ENCODE measurements around the gene BCL2.

BCL2 gene

GRCh38 chr18:63182310-63182772 is 137.2 kb downstream of the BCL2 start:
- DNase-seq (ENCODE audit: low read depth, low spot score), result no peak

DNA sequence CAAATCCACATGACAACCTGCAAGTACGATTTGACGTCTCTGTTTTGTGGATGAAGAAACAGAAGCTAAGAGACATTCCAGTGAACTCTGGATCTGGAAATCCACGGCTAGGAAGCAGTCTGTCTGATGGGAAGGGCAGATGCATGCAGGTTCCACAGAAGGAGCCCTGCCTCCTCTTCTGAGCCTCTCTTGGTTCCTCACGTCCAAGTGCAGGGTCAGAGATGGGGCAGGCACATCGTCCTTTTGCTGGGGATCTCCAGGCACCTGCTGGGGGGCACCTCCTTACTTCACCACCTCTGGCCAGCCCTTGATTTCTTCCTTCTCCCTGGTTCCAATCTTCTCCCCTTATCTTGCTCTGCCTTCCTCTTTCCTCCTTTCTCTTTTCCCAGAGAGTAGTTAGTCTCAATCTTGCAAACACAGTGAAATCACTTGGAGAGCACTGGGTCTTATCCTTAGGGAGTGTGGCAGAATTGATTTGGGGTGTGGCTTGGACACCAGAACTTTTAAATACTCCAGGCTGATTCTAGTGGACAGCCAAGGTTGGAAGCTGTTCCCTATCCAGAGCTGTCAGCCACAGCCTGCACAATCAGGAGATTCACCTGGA is 137.8 kb downstream of the BCL2 start:
- no peak for DNase-seq (ENCODE audit: low read depth, low spot score)

DNA sequence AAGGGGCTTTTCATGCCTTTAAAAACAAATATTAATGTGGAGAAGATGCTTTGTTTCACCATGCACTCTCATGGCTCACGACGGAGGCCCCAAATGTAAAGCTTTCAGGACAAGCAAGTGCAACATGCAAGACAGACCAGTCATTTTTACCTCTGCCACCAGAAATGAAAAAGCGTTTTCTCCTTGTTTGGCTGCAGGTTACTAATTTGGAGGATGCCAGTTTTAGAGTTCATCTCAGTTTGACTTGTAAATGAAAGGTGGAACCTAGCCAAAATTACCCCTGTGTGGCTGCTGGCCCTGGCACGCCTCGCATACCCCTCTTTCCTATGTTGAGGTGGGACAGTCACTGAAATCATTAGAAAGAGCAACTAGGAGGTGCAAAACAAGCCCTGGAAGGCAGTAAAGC is 138.6 kb downstream of the BCL2 start:
- DNase-seq (ENCODE audit: low read depth, low spot score), result no peak

DNA sequence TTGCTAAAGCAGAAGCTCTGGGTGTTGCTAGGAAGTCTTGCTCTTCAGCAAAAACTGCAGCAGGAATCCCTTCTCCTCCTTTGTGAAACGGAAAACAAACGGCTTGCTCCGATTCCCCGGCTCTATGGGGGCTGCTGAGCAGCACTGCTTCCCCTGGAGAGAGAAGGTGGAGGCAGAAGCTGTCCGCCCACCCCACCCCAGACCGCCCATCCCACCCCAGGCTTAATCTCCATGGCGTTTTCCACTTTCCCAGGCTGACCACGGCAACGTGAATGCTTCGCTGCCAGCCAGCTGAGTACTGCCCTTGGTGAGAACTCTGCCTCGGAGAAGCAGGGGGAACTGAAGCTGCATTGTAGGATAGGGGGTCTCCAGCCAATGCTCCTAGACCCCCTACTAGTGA is 139.2 kb downstream of the BCL2 start:
- no peak for DNase-seq (ENCODE audit: low read depth, low spot score)

- DNase-seq (ENCODE audit: low read depth, low spot score), result no peak
Observed at GRCh38 chr18:63179422-63179821, 140.1 kb downstream of the BCL2 start.

DNA sequence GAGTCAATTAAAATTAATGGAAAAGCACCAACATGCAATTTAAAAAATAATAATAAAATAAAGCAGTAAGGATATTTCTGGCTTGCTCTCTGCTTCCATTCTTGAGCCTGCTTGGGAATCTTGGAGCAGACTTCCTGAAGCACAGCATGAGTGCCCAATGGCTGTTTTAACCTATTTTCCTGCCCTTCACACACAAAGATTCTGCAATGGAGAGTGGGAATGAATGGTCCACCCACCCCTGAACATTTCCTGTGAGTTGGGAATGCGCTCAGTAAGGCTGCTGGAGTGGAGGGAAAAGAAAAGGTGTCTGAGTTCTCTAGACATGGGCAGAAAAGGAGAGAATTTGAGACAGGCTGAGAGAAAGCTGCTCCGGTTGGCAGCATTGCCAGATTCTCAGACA is 140.6 kb downstream of the BCL2 start:
- no peak for DNase-seq (ENCODE audit: low read depth, low spot score)

- DNase-seq (ENCODE audit: low read depth, low spot score), result no peak
Observed at GRCh38 chr18:63177919-63178821, 141.4 kb downstream of the BCL2 start.

DNA sequence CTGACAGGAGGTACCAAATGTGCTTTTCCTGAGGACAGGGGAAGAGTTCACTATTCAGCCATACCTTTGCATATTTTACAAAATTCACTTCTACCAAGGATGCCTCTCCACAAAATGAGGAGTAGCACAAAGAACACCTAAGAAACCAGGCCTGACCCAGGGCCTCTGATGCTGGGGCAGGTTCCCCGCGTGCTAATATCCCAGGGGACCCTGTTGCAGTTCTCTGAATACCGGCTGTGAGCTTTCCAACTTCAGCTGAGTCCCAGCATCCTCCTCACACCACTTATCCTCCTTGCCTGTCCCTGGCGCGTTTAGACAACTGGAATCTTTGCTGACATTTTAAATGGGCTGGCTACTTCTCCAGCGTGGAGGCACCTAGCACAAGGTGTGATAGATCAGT is 142.3 kb downstream of the BCL2 start:
- DNase-seq (ENCODE audit: low read depth, low spot score), result no peak

GRCh38 chr18:63175264-63175663 is 144.3 kb downstream of the BCL2 start:
- DNase-seq (ENCODE audit: low read depth, low spot score), result no peak

GRCh38 chr18:63173983-63174382 is 145.6 kb downstream of the BCL2 start:
- DNase-seq (ENCODE audit: low read depth, low spot score), result no peak

DNA sequence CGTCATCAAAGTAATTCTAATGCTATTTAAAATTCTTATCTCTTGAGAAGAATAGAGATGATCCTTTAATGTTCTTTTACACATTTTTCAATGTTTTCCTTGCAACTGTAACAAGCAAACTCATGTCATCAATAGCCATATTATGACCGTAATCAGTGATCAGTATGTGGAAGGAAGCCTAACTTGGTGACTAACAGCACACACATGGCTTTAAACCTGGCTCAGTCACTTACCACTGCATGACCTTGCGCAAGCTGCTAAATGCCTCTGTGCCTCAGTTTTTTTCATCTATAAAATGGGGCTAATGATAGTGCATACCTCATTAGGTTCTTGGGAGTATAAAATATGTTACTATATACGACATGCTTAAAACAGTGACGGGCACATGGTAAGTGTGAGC is 149.7 kb downstream of the BCL2 start:
- DNase-seq (ENCODE audit: low read depth, low spot score), result no peak

GRCh38 chr18:63168287-63168686 is 151.3 kb downstream of the BCL2 start:
- no peak for DNase-seq (ENCODE audit: low read depth, low spot score)

- DNase-seq (ENCODE audit: low read depth, low spot score), result no peak
Observed at GRCh38 chr18:63166142-63166541, 153.4 kb downstream of the BCL2 start.

DNA sequence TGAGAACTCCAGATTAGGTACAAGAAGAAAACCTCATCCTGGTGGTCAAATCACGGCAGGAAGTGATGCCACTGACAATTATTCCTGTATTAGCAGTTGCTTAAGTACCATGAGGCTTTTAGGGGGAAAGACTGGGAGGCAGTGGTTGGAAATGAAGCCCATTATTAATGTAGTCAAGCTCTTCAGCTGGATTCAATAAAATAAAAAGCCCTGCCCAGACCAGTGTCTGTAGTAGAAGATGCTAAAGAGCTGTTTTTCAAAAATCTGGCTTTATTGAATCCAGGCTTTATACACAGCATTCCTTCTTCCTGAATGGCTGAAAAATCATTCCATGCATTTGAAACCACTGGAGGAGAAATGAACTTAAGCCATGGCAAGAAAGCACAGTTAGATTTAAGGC is 155.2 kb downstream of the BCL2 start:
- DNase-seq (ENCODE audit: low read depth, low spot score), result no peak

DNA sequence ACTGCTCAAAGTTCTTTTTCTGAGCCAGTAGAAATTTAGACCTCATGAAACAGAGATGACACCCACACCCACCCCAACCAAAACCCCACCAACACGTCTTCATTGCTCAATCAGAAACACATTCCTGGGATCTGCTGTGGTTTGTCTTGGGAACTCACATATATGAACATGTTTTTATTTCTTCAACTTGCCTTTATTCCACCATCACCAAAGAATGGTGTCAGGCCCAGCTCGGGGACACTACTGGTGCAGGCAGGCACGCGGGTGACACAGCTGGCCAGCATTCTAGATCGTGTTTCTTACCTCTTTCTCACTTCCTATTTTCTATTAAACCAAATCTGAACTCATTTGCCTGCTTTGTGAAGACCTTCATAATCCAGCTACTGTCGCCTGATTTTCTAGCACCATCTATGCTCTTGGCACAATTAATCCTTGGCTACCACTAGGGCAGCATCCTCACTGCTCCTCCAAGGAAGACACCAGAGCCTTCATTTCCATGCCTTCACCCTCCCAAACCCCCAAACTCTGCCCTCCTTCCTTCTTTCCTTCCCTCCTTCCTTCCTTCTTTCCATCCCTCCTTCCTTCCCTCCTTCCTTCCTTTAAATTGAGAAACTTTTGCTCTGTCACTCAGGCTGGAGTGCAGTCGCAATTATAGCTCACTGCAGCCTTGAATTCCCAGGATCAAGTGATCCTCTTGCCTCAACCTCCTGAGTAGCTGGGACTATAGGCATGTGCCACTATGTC is 157.1 kb downstream of the BCL2 start:
- no peak for DNase-seq (ENCODE audit: low read depth, low spot score)

DNA sequence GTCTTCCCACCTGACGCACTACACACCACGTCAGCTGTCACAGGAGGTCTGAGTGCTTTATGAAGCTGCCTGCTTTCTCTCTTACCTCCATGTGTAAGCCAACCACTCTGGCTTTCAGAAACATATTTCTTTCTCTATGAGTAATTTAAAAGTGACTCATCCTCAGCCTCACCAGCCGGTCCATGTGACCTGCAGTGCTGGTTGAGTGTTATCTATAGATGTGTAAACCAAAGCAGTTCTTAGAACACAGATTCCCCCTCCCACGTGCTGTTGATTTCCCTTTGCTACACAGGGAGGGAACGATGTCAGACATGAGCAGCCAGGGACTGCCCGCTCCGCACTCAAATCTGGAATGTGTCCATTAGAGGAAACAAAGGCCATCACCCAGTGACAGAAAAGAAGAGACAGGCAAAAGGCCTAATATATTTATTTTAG is 157.8 kb downstream of the BCL2 start:
- peak; percentile 47 for DNase-seq (ENCODE audit: low read depth, low spot score)

DNA sequence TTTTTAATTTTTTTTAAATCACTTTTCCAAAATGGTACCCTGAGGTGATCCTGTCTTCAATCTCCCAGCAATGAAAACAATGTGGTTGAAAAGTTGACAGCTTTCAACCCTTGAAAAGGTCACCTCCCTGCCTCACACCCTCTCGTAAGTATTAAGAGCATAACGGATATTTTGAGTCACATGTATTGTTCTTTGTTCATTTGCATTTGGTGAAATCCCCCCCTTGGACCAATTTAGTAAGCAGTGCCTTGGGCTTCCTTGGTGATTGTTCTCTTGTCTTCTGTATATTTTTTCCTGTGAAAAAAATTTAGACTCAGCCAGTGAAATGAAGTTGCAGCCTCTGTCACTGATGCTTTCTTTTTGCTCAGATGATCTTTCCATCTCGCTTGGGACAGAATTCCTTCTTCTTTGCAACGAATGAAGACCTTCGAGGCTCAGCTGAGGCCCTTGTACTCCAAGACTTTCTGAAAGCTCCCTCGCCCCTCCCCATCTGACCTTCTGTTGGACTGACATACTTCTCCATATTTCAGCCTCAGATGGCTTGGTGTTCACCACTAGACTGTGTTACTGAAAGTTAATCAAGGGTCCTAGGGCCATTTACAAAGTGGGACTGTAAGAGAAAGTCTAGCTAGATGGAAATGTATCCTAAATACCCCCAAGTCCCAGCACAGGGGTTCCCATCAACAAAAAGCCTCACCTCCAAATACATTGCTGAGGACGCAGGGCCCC is 158.4 kb downstream of the BCL2 start:
- DNase-seq (ENCODE audit: low read depth, low spot score), result no peak

- no peak for DNase-seq (ENCODE audit: low read depth, low spot score)
Observed at GRCh38 chr18:63160172-63160995, 159.2 kb downstream of the BCL2 start.

GRCh38 chr18:63159590-63159989 is 160.0 kb downstream of the BCL2 start:
- DNase-seq (ENCODE audit: low read depth, low spot score), result no peak

DNA sequence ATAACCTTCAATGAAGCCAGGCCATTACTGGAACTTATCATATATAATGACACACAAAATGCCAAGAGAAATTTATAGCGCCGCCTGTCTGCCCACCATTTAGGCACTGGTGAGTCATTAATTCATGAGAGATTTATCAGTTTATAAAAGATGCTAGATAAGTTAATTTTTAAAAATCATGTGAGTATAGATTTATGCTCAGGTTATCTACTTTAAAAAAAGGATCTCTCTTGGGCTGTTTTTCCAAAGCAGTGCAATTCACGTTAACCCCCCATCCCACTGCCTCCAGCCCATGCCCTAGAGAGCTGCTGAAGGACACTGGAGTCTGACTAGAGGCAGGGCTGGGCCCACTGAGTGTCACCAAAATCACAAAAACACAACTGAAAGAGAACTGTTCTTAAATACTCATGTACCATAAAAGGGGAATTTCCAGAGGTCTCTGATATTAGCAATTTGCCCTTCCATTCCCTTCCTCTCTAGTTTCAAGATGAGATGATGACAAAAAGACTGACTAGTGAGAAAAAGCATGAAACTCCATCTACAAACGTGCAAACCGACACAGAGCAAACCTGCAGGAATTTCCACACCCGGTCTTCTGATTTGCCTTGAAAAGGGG is 160.8 kb downstream of the BCL2 start:
- DNase-seq (ENCODE audit: low read depth, low spot score), result no peak
